Common myeloid progenitor, CD34-positive (primary cell): ENCODE measurements around the gene TPM2.

Experiments
- CTCF ChIA-PET: fragments of 350-600 bp; sonication (Branson Sonifier 250); formaldehyde crosslinking; loops from one replicate; lab custom pipeline; 2021; ENCODE audit warnings: antibody characterized with exemption; lab: Charles Lee
- POLR2A ChIA-PET: fragments of 350-600 bp; sonication (Branson Sonifier 250); formaldehyde crosslinking; loops from one replicate; lab custom pipeline; 2021; ENCODE audit warnings: antibody characterized with exemption; lab: Charles Lee
- DNase-seq, 3 donors: peaks; one replicate each; pipeline versions ENCODE4 v3.0.0 to v3.0.0-alpha.2; 2013
- H3K27ac ChIP-seq, 2 experiments: 1 replicate in 1 of 2; 2 replicates in 1 of 2; pipeline ENCODE4 v1.7.0; 2013; ENCODE audit warnings: inconsistent platforms in 2 of 2, low read length in 2 of 2, mild to moderate bottlenecking in 2 of 2, low read depth in 1 of 2, moderate library complexity in 1 of 2; ENCODE audit not compliant: severe bottlenecking in 2 of 2, insufficient read depth in 1 of 2, poor library complexity in 1 of 2
- H3K27me3 ChIP-seq, 5 experiments: replicated peaks in 2 of 5; 1 replicate in 3 of 5; 2 replicates in 2 of 5; pipeline versions ENCODE4 v1.6.1 to v1.7.0; 2013; ENCODE audit warnings: low read length in 4 of 5, mild to moderate bottlenecking in 2 of 5, moderate library complexity in 2 of 5, inconsistent platforms in 1 of 5; ENCODE audit not compliant: insufficient read depth in 5 of 5, control insufficient read depth in 4 of 5
- H3K36me3 ChIP-seq, 4 experiments: 1 replicate in 2 of 4; 2 replicates in 2 of 4; pipeline versions ENCODE4 v1.6.1 to v1.7.0; 2013; ENCODE audit warnings: low read length in 3 of 4, control low read depth in 1 of 4, mild to moderate bottlenecking in 1 of 4; ENCODE audit not compliant: control insufficient read depth in 4 of 4, insufficient read depth in 4 of 4
- H3K4me1 ChIP-seq, 4 experiments: 1 replicate in 3 of 4; 2 replicates in 1 of 4; pipeline versions ENCODE4 v1.6.1 to v1.7.1; 2013; ENCODE audit warnings: low read length in 3 of 4, mild to moderate bottlenecking in 3 of 4, control low read depth in 1 of 4, inconsistent platforms in 1 of 4, moderate library complexity in 1 of 4; ENCODE audit not compliant: control insufficient read depth in 4 of 4, insufficient read depth in 4 of 4; ENCODE audit errors: control extremely low read depth in 1 of 4
- H3K4me3 ChIP-seq, 7 experiments: 1 replicate in 4 of 7; 2 replicates in 3 of 7; pipeline versions ENCODE4 v1.5.1 to v1.7.0; 2013; ENCODE audit warnings: mild to moderate bottlenecking in 7 of 7, low read length in 6 of 7, moderate library complexity in 6 of 7, inconsistent platforms in 2 of 7, low read depth in 2 of 7, control low read depth in 1 of 7; ENCODE audit not compliant: insufficient read depth in 4 of 7, control insufficient read depth in 1 of 7; ENCODE audit errors: extremely low read depth in 1 of 7
- H3K9me3 ChIP-seq, 5 experiments: 1 replicate in 4 of 5; 2 replicates in 1 of 5; pipeline versions ENCODE4 v1.6.1 to v1.7.1; 2013; ENCODE audit warnings: low read length in 4 of 5, mild to moderate bottlenecking in 2 of 5, inconsistent platforms in 1 of 5, low read depth in 1 of 5, moderate library complexity in 1 of 5; ENCODE audit not compliant: control insufficient read depth in 4 of 5, insufficient read depth in 2 of 5; ENCODE audit errors: control extremely low read depth in 1 of 5
- WGBS: methylation state at CpG from one replicate; pipeline ENCODE4 v1.1.5; 2013; ENCODE audit not compliant: insufficient coverage; 5-methylcytosine and 5-hydroxymethylcytosine counted together

The TPM2 gene

GRCh38 chr9:35691334-35691650 is 1.6 kb upstream of the TPM2 start:
- peak overlapping the region; percentile 52 to 87 (median 74) for H3K4me3 ChIP-seq
- POLR2A ChIA-PET: interaction anchor here (0.6 to 1.4 kb wide), 3 partner anchors 17 to 34 kb away, joined by 3 read pairs; no protein-coding TSS in a partner anchor
- H3K4me1 ChIP-seq: peaks cover 0 to 19% (median 18%) of the 10 kb centered on the region in 4 experiments
- peak in 2 of 3 donors; percentile 11 to 25 for DNase-seq
- WGBS: 16% methylated on average over 10 of the region's 10 CpGs
- H3K27ac ChIP-seq: peak overlapping the region in 1 of 2 experiments; percentile 43
- H3K27me3 ChIP-seq: no peaks in the 10 kb centered on the region
- peaks cover 3 to 9% (median 6%) of the 10 kb centered on the region in 4 experiments for H3K36me3 ChIP-seq
- CTCF ChIA-PET: interaction anchor here (0.7 to 8.3 kb wide), 17 partner anchors 9 to 76 kb away, joined by 3 to 86 read pairs (median 3); partner anchors contain the start of genes ARHGEF39, CCDC107 and RMRP
- H3K9me3 ChIP-seq: no peaks in the 10 kb centered on the region

DNA sequence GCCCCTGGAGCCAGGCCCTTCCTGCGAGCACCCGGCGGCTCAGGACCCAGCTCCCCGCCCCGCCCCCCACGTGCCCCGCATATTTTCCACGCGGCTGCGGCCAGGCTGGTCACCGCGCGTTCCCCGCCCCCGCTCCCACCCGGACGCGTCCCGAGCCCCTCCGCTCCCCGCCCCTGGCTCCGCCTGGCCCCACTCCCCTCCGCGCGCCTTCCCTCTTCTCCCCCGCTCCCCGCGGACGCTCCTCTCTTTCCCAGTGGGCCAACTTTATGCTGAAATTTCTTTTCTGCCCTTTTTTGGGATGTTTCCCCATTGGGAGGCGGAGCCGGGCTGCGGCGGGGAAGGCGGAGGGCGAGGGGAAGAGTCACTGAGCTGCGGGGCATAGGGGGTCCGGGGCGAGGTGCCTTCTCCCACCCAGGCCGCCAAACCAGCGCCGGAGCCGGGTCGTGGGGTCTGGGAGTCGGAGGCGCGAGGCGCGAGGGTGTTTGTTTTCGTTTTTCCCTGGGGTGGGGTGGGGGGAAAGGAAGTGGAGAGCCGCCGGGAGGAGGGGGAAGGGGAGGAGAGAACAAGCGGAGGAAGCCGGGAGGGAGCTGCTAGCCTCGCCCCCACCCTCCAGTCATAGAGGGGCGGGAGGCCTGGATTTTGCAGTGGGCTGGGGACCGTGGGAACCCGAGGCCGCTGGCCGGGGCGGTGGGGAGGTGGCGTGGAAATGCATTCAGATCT is 1.0 kb upstream of the TPM2 start:
- Histone ChIP-seq H3K4me3 (peak overlapping the region; percentile 52 to 87 (median 74)), H3K9me3 (no peaks in the 10 kb centered on the region), H3K36me3 (peaks cover under 1 to 4% (median 2%) of the 10 kb centered on the region in 4 experiments), H3K27me3 (no peaks in the 10 kb centered on the region), H3K27ac (peak overlapping the region in 1 of 2 experiments; percentile 43), H3K4me1 (peaks cover 0 to 19% (median 18%) of the 10 kb centered on the region in 4 experiments)
- POLR2A ChIA-PET: interaction anchor here (0.7 to 1.4 kb wide), 2 partner anchors 16 to 17 kb away, joined by 3 read pairs; no protein-coding TSS in a partner anchor
- WGBS: under 1% methylated on average over 39 of the region's 61 CpGs
- DNase-seq: peak; percentile 11 to 46 (median 39)
- CTCF ChIA-PET: interaction anchor here (1.1 to 2.6 kb wide), 12 partner anchors 10 to 38 kb away, joined by 3 to 7 read pairs (median 4); partner anchors contain the start of genes CCDC107 and RMRP

DNA sequence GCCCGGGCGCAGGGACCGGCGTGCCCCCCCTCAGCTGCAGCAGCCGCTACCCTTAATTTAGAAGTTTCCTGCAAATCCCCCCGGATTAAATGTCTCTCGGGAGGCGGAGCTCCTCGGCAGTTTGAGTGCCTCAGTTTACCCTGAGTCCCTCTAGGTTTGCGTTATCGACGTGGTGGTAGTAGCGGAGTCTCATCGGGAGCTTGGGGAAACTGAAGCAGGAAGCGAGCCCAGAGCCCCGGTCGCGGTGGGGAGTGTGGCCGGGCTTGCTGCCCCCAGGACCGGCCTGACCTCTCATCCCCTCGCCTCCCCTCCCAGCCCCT is 529 bp upstream of the TPM2 start:
- Histone ChIP-seq H3K4me3 (peak overlapping the region; percentile 44 to 87 (median 74)), H3K27me3 (no peaks in the 10 kb centered on the region), H3K9me3 (no peaks in the 10 kb centered on the region), H3K36me3 (peaks cover 0 to 5% (median 2%) of the 10 kb centered on the region in 4 experiments), H3K4me1 (peaks cover 0 to 19% (median 18%) of the 10 kb centered on the region in 4 experiments), H3K27ac (no peak overlapping the region)
- DNase-seq: no peak
- POLR2A ChIA-PET: interaction anchor here (0.7 to 1.4 kb wide), 2 partner anchors 15 to 18 kb away, joined by 3 read pairs; no protein-coding TSS in a partner anchor
- 0% methylated on average over 9 of the region's 21 CpGs for WGBS
- CTCF ChIA-PET: interaction anchor here (1.1 to 1.4 kb wide), 4 partner anchors 13 to 36 kb away, joined by 3 to 7 read pairs (median 4); partner anchors contain the start of genes CCDC107 and RMRP

GRCh38 chr9:35688558-35689541 is 875 bp downstream of the TPM2 start:
- CTCF ChIA-PET: interaction anchor here (1.2 to 2.1 kb wide), 8 partner anchors 8 to 40 kb away, joined by 3 to 16 read pairs (median 4); partner anchors contain the start of genes CCDC107 and RMRP
- peak in 2 of 3 donors; percentile 35 to 55 for DNase-seq
- WGBS: 96% methylated on average over 10 of the region's 12 CpGs
- no peaks in the 10 kb centered on the region for H3K9me3 ChIP-seq
- H3K4me1 ChIP-seq: peaks cover 0 to 19% (median 18%) of the 10 kb centered on the region in 4 experiments
- peaks cover 0 to 18% (median 3%) of the 10 kb centered on the region in 4 experiments for H3K36me3 ChIP-seq
- H3K27me3 ChIP-seq: no peaks in the 10 kb centered on the region
- H3K27ac ChIP-seq: no peak overlapping the region
- H3K4me3 ChIP-seq: peak overlapping the region in 1 of 7 experiments; percentile 74
- POLR2A ChIA-PET: no interaction called here

DNA sequence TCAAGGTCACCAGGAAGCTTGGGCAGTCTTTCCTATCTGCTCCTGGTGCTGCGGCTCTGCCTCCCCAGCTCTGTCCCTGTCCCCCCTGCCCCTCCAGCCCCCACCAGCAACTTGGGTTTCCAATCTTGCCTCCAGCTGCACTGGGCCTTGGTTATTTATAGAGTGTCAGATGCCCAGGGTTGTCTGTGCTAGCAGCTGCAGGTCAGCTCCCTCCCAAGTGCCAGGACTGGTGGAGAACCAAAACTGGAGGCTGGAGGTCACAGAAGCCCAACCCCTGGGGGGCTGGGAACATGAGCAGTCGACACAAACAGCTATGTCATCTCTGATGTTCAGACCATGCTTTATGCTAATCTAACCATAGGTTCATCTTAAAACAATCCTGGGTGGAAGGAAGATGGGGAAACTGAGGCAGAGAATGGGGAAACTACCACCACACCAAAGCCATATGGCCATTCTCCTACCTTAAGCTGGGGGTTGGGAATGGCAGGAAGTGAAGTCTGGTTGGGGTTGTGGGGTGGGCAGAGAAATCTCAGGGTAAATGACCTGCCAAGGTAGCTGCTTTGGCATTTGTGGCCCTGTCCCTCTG is 1.7 kb downstream of the TPM2 start:
- peaks cover 0 to 25% (median 4%) of the 10 kb centered on the region in 4 experiments for H3K36me3 ChIP-seq
- no peaks in the 10 kb centered on the region for H3K9me3 ChIP-seq
- ChIA-PET POLR2A (no interaction called here), CTCF (interaction anchor here (1.2 to 2.1 kb wide), 9 partner anchors 9 to 41 kb away, joined by 3 to 16 read pairs (median 3); partner anchors contain the start of genes CCDC107 and RMRP)
- peaks cover 0 to 19% (median 18%) of the 10 kb centered on the region in 4 experiments for H3K4me1 ChIP-seq
- 86% methylated on average over 1 of the region's 2 CpGs for WGBS
- no peak overlapping the region for H3K4me3 ChIP-seq
- no peak overlapping the region for H3K27ac ChIP-seq
- H3K27me3 ChIP-seq: no peaks in the 10 kb centered on the region
- DNase-seq: no peak

- H3K4me3 ChIP-seq: no peak overlapping the region
- CTCF ChIA-PET: interaction anchor here (1.2 to 2.1 kb wide), 5 partner anchors 10 to 42 kb away, joined by 3 to 16 read pairs (median 3); partner anchors contain the start of genes CCDC107 and RMRP
- WGBS: 93% methylated on average over 2 of the region's 2 CpGs
Observed at GRCh38 chr9:35687306-35687705, 2.4 kb downstream of the TPM2 start.

More at GRCh38 chr9:35687306-35687705, 2.4 kb downstream of the TPM2 start:
- H3K4me1 ChIP-seq: peaks cover 0 to 19% (median 18%) of the 10 kb centered on the region in 4 experiments
- H3K9me3 ChIP-seq: no peaks in the 10 kb centered on the region
- POLR2A ChIA-PET: no interaction called here
- DNase-seq: no peak
- H3K27me3 ChIP-seq: no peaks in the 10 kb centered on the region
- H3K36me3 ChIP-seq: peaks cover 0 to 33% (median 4%) of the 10 kb centered on the region in 4 experiments
- no peak overlapping the region for H3K27ac ChIP-seq
